Measurements from ENCODE around the gene RUNX3.
"Not testable (repeated sequence)": the region's sequence is repeated elsewhere in the genome, so short reads cannot be mapped to it uniquely, and the experiment has no call there.

RUNX3 gene

DNA sequence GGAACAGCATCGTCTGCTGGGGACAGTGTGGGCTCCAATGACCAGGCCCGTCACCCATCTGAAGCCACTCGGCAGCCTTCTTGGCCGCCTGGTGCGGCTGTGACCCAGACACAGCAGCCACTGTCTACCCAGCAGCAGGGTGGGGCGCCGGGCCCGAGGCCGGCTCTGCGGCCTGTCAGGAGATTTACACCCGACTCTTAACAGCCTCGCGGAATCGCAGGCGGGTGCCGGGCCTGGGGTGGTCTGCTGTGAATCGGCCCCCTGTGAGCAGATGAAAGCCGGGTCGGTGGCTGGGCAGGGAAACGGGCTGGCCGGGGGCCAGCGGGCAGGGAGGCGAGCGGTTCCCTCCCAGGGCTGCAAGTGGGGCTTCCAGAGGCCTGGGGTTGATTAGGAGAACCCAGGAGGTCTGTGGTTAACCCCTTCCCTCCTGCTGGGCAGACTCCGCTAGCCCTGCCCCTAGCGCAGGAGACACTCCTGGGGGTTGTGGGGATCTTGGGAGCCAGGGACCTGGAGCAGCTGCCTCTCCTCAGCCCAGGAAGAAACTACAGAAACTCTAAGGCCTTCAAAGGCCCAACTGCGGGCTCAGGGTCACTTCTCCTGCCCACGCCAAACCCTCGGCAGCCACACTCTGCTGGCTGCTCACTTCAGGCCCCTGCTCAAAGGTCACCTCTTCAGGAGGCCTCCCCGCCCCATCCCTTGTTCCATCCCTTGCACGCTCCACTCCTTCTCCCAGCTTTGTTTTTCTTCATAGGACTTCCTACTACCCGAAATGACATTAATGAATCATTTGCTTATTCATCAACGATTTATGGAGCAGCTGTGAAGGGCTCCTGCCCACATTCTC is 15.6 kb downstream of the RUNX3 start:
- no peak for DNase-seq (ENCODE audit: low read depth in 2 of 2)

DNA sequence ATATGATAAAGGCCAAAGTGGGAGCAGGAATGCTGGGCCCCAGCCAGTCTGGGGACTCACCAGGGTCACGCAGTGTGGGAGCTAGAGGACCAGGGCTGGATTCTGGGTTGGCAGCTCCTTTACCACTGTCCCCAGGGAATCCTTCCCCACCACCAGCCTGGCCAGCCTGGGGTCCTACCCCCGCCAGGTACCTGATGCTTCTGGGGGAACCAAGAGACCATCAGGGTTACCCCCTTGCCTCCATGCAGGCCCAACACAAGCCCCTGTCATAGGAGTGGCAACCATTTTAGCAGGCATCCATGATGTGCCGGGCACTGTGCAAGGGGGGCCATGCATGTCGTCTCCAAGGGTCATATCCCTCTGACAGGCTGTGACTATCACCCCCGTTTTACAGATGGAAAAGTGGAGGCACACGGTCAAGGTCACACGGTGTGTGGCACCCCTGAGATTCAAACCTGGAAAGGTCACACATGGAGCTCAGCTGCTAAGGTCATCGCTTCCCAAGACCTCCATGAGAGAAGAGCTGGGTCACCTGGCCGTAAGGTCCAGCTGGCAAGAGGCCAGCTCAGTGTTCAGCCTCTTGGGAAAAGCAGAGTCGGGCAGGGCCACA is 16.4 kb downstream of the RUNX3 start:
- DNase-seq (ENCODE audit: low read depth in 2 of 2), result no peak

- DNase-seq (ENCODE audit: low read depth in 2 of 2), result no peak
Observed at GRCh38 chr1:24913274-24913604, 16.8 kb downstream of the RUNX3 start.

DNA sequence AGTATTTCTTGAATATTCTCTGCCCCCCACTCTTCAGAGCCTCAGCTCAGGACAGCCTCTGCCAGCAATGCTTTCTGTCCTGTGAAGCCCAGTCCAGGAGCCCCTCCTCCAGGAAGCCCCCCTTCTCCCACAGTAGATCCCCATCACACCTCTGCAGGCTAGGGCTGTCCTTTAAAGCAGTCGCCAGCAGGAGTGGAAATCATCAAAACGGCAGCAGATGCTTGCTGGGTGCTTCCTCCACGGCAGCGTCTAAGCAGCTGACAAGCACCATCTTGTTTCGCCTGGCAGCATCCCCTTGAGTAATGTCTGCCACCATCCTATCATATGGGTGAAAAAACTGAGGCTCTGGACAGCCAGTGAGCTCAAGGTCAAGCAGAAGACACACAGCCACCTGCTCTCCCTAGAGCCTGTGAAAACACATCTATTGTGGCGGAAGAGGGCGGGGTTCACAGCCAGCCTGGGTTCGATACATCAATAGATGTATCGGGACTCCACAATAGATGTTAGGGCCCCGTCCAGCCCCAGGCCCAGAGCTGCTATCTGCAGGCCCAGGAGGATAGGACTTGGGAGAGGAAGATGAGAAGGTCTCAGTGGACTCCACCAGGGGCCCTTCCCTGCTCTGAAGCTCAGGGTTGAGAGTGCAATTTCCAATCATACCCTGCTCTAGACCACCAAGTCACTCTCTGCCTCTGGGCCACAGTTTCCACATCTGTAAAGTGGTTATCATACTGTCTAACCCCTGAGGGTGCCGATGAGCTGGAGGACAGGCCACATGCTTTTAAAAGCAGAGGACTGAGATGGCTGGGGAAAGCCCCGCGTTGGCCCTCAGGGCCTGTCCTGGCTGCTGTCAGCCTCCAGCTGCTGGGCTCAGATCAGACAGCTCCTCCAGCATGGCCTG is 17.5 kb downstream of the RUNX3 start:
- no peak for DNase-seq (ENCODE audit: low read depth in 2 of 2)

DNA sequence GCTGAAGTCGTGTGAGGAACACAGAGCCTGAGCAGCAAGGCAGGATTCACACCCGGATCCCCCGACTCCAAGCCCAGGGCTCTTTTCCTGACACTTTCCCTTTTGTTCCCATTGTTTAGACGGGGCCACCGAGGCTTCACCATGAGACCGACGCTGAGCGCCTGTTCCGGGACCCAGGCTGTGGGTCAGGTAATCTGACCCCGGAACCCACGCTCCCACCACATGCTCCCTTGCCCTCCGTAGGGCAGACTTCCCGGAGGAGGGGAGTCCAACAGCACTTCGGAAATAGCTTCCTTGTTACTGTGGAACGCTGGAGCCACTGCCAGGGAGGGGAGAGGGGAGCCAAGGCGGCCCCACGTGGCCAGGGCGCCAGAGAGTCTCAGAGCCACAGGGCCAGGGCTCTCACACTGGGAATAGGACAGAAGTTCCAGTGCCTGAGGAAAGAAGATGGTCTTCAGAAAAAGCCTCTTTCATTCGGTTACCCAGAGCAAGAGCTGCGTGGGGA is 18.4 kb downstream of the RUNX3 start:
- DNase-seq (ENCODE audit: low read depth in 2 of 2), result no peak

GRCh38 chr1:24910751-24911650 is 19.1 kb downstream of the RUNX3 start:
- no peak for DNase-seq (ENCODE audit: low read depth in 2 of 2)

GRCh38 chr1:24910210-24910609 is 19.9 kb downstream of the RUNX3 start:
- no peak for DNase-seq (ENCODE audit: low read depth in 2 of 2)

DNA sequence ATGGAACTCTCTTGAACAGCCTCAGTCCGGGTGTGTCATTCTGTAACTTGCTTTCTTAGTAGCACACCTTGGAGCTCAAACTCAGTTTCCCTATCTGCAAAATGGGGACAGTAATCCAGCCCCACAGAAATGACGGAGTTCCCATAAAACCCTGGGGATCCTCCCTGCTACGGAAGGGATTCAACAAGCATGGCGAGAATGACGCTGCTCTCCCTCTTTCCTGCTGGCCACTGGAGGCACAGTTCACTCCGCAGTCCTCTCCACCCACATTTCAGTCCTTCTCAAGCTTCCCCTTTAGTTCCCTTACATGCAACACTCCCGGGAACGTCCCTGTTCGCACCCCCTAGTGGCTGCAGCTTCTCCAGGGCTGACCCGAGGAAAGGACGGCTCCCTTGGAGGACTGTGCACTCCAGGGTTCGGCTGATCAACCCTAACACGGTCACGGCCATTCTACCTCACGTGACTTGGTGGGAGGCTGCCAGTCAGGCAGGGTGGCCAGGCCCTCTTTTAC is 20.6 kb downstream of the RUNX3 start:
- DNase-seq (ENCODE audit: low read depth in 2 of 2), result no peak

DNA sequence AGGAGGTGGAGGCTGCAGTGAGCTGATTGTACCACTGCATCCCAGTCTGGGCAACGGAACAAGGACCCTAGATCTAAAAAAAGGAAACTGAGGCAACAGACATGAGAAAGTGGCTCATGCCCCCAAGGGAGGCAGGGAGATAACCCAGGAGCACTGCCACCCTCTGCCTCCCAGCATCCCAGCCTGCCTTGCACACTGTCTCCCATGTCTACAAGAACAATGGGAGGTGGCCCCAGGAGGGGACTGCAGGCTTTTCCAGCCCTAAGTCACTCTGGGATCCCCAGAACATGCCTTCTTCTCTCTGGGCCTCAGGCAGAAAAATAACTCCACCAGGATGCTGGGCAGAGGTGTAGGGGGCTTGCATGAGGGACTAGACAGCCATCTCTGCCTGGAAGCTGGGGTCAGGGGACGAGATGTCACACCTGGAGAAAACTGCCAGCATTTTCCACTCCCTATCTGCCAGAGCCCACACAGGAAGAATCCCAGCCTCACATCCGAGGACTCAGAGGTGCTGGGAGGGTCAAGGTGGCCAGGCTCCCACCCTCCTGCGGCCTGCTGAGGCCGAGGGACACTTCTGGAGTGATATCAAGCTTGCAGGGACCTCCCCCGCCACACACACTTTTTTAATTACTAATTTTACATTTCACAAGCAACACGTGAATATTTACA is 21.4 kb downstream of the RUNX3 start:
- DNase-seq (ENCODE audit: low read depth in 2 of 2), result no peak

DNA sequence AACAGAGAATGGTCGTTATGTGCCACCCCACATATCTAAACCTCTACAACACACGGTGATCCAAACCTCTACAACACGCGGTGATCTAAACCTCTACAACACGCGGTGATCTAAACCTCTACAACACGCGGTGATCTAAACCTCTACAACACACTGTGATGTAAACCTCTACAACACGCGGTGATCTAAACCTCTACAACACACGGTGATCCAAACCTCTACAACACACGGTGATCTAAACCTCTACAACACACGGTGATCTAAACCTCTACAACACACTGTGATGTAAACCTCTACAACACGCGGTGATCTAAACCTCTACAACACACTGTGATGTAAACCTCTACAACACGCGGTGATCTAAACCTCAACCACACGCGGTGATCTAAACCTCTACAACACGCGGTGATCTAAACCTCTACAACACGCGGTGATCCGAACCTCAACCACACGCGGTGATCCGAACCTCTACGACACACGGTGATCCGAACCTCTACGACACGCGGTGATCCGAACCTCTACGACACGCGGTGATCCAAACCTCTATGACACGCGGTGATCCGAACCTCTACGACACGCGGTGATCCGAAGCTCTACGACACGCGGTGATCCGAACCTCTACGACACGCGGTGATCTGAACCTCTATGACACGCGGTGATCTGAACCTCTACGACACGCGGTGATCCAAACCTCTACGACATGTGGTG is 22.3 kb downstream of the RUNX3 start:
- DNase-seq (ENCODE audit: low read depth in 2 of 2), result not testable (repeated sequence)

DNA sequence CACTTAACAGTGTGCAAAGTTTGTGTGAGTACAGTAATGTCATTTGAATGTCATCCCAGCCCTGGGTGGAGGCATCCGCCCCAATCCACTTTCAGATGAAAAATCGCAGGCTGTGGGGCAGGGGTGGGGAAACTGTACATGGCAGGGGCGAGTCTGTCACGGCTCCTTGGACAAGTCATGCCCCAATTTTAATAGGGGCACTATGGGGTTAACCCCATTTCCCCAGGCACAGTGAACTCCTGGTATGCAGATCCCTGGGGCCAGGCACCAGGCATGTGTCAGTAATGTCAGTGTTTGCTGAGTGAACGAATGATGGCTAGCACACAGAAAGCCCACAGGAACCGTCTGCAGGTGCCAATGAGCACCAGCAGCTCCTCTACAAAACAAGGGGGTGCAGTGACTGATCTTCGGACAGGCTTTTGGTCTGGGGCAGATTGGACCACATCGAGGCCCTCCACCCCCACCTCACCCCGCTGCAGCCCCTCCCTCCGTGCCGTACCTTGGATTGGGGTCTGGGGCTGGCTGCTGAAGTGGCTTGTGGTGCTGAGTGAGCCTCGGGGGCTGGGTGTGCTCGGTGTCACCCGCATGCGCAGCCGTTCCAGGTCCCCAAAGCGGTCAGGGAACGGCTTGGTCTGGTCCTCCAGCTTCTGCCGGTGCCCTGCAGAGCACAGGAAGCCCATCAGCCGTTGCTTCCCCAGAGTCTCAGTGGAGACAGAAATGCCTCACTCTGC is 23.2 kb downstream of the RUNX3 start:
- DNase-seq (ENCODE audit: low read depth in 2 of 2), result no peak

GRCh38 chr1:24905979-24906720 is 23.9 kb downstream of the RUNX3 start:
- no peak for DNase-seq (ENCODE audit: low read depth in 2 of 2)

DNA sequence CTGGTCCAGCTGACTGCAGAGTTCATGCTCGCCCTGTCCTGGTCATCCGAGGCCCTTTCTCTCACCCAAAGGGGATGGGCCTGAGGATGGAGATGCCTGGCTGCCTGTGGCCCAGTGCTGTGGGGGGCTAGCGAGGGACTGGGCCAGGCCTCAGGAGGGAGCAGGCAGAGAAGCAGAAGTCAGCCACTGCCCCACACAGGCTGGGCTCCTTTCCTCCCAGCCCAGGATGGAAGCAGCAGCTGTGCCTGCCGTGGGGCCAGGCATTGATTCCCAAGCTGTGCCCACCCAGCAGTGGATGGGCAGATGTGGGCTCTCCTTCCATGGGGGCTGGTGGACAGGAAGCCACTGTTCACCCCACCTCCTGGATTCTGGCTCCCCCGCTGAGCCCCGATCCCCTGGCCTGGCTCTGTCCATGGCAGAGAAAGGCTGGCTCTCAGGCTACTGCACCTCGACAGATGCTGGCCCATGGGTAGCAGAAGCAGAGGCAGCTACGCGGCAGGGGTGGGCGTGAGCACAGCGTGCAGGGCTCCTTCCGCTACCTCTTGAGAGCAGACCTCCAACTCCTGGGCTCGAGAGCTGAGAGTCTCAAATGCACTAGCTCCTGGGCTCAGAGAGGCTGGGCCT is 24.6 kb downstream of the RUNX3 start:
- no peak for DNase-seq (ENCODE audit: low read depth in 2 of 2)

DNA sequence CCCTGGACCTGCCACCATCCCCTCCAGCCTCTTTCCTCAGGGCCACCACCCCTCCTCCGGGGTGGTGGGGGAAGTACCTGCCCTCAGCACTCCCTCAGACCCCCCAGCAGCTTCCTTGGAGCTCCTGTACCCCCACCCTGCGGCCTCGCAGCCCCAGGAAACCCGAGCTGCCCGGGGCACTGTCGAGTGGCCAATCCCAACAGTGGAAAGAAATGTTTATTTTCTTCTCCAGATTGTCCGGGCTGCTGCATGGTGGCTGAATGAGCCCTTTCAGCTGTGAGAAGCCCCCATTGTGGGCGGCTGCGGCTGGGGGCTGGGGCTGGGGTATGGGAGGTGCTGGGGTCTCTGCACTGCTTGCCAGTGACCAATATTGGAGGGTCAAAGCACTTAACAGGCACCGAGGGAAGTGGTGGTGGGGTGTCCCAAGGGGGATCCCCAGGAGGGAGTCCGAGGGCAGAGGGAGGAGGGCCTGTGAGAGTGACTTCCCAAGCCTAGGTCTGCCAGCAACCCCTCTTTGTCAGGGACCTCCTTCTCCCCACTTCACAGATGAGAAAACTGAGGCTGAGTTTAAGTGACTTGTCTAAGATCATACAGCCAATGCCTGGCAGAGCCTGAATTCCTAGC is 25.2 kb downstream of the RUNX3 start:
- DNase-seq (ENCODE audit: low read depth in 2 of 2), result no peak

- DNase-seq (ENCODE audit: low read depth in 2 of 2), result no peak
Observed at GRCh38 chr1:24903955-24904730, 25.9 kb downstream of the RUNX3 start.

DNA sequence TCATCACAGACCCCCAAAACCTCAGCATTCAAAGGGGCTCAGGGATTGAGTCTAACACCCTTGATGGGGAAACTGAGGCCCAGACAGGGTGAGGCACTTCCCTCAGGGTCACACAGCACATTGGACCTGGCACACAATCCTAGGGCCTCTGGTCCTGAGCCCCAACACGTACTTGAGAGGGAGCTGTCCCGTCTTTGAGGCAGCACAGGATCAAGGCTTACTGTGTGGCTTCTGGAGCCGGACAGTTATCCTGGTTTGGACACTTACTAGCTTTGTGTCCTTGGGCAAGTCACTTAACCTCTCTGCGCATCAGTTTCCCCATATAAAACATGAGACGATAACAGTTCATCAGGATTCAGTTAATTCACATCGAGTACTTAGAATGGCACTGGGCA is 26.5 kb downstream of the RUNX3 start:
- DNase-seq (ENCODE audit: low read depth in 2 of 2), result no peak

GRCh38 chr1:24903011-24903461 is 27.0 kb downstream of the RUNX3 start:
- DNase-seq (ENCODE audit: low read depth in 2 of 2), result no peak
